ENCODE measurements around the gene CFHR4.
"Not testable (repeated sequence)": the region's sequence is repeated elsewhere in the genome, so short reads cannot be mapped to it uniquely, and the experiment has no call there.

The CFHR4 gene

DNA sequence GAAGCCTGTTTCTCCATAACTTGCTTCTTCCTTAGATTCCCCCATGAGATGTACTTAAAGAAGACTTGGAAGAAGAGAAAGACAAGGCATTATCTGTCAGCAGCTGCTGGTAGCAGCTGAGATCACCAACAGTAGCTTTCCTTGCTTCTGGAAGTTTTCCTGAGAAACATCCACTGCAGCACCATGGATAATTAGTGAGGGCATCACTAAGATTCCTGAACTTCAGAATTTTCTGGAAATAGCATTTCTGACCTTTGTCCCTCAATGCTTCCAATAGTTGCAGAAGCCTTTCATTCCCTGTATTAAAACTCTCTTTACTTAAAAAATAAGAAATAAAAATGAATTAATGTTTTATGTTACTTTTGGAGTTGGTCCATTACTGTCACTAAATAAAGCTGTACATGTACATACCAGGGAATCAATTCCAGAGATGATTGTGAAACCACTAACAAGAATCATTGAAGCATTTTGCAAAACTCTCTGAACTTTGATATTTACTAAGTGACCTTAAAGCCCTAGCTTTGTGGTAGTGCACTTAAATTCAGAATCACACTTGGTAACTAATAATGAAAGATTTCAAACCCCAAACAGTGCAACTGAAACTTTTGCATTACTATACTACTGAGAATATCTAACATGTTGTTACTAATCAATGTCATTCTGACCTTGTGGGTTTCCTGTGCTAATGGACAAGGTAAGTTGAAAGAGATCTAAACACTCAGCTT is at the start of gene CFHR4:
Gene CFHR4 (plus strand): TSS at position 538 of the 725 bp plus-strand sequence. CDS start 99 bp downstream, at position 637.
- no peak for DNase-seq (ENCODE audit: low read depth in 1 of 2, low spot score in 1 of 2)

DNA sequence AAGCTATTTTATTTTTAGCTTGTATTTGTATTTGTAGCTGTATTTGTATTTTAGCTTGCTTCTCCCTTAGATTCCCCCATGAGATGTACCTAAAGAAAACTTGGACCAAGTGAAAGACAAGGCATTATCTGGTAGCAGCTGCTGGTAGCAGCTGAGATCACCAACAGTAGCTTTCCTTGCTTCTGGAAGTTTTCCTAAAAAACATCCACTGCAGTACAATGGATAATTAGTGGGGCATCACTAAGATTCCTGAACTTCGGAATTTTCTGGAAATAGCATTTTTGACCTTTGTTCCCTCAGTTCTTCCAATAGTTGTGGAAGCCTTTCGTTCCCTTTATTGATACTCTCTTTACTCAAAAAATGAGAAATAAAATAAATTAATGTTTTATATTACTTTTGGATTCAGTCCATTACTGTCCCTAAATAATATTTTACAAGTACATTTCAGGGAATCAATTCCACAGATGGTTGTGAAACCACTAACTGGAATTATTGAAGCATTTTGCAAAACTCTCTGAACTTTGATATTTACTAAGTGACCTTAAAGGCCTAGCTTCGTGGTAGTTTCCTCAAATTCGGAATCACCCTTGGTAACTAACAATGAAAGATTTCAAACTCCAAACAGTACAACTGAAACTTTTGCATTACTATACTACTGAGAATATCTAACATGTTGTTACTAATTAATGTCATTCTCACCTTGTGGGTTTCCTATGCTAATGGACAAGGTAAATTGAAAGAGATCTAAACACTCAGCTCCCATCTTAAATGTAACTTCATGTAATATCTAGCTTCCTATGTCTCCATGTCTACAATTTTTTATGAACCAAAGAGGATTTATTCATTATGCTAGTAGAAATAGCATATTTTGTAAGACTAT is 38.0 kb upstream of the CFHR4 start:
- not testable (repeated sequence) for DNase-seq (ENCODE audit: low read depth in 1 of 2, low spot score in 1 of 2)

DNA sequence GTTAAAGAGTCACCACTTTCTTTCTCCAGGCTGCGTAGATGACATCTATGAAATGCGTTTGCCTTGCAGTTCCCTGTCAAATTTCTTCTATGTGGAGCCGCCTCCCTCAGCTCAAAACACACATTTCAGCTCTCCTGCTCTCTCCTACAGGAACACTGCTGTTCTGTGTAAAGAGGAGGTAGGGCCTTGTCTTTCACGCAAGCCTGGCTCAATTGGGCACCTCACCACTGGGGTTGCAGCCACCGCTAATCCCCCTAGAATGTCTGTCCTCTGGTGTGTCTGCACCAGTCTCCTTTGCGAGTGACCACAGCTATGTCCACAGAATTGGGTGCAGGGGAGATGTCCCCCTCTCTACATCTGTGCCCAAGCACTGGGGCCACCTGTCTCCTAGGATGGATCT is 31.8 kb upstream of the CFHR4 start:
- DNase-seq (ENCODE audit: low read depth in 1 of 2, low spot score in 1 of 2): no peak

DNA sequence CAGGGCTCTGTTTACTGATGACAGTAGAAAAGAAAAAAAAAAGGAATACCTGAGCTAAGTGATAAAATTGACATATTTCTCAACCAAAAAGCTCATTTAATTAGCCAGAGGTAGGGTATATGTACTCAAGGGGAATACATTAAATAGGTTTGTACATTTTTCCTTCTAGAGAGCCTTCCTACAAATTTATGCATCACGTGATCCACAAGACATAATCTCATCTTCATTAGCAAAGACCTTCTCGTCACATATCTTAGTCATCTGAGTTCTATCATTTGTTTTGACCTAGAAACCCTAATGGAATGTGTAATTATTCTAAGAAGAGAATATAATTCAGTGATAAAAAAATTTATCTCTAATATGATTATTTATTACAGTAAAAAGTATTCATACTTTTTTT is 30.7 kb upstream of the CFHR4 start:
- DNase-seq (ENCODE audit: low read depth in 1 of 2, low spot score in 1 of 2): no peak

DNA sequence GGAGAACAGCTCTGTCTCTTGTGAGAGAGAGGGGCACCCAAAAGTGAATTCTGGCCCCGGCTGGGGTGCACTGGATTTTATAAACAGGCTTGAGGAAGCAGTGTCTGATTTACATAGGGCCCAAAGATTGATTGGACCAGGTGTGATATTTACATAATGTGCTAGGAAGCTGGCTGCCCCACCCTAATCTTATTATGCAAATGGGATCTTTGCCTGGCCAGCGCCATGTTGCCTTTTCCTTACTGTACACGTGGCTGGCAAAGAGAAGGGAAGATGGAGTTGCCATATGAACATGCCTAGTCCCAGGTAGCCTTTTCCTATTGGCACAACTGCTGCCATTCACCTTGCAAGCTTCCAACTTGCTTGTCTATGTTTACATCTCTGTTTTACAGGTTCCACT is 29.0 kb upstream of the CFHR4 start:
- no peak for DNase-seq (ENCODE audit: low read depth in 1 of 2, low spot score in 1 of 2)

DNA sequence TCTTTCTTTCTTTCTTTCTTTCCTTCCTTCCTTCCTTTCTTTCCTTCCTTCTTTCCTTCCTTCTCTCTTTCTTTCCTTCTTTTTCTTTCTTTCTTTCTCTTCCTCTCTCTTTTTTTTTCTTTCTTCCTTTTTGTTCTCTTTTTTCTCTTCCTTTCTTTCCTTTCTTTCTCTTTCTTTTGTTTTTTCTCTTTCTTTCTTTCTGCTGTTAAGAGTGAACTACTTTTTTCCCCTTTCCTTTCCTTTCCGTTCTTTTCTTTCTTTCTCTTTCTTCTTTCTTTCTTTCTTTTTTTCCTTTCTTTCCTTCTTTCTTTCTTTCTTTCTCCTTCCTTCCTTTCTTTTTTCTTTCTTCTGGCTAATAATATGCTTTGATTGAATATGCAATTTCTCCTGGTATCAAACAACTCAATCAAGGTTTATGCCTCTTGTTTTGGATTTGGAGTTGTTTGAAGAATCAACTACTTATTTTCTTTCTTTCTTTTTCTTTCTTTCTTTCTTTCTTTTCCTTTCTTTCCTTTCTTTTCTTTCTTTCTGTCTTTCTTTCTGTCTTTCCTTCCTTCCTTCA is 27.4 kb upstream of the CFHR4 start:
- DNase-seq (ENCODE audit: low read depth in 1 of 2, low spot score in 1 of 2): no peak

DNA sequence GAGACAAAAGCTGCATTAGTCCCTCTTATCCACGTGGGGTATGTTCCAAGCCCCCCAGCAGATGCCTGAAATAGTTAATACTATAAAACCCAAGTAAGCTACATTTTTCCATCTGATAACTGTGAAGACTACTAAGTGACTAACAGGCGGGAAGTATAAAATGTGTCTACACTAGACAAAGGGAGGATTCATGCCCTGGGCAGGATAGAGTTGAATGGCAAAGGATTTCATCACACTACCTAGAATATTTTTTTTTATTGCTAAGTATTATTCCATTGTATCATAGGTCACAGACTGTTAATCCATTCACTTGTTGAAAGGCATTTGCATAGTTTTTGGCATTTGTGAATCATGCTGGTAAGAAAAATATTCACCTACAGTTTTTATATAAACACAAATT is 26.4 kb upstream of the CFHR4 start:
- DNase-seq (ENCODE audit: low read depth in 1 of 2, low spot score in 1 of 2): no peak

DNA sequence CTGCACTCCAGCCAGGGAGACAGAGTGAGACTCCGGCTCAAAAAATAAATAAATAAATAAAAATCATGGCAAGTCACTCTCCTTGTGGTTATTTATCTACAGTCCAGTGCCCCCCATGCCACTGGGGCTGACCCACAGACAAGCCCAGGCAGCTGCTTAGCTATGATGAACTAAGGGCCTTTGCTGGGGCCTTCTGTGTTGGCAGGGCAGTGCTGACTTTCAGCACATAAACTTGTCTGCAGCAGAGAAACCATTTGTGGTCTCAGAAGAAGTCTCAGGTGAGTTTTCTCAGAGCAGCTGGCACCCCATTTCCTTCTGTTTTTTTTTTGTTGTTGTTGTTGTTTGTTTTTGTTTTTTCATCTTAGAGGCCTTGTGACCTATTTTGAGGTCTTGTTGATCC is 20.9 kb upstream of the CFHR4 start:
- no peak for DNase-seq (ENCODE audit: low read depth in 1 of 2, low spot score in 1 of 2)

DNA sequence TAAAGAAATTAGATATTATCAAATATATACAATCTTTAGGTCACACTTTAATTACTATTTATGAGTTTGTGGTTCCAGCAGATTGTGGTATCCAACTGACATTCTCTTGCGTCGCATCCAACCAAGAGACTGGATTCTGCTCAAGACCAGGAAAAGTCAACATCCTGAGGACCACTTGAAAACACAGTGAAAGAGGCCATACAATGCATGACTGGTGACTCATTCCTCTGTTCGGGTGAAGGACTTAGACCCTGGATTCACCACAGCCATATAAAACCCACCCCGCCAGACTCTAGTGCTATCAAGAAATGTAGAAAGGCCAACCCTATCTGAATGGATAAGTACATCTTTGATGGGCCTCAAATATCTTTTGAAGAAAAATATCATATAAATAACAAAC is 14.5 kb upstream of the CFHR4 start:
- no peak for DNase-seq (ENCODE audit: low read depth in 1 of 2, low spot score in 1 of 2)

DNA sequence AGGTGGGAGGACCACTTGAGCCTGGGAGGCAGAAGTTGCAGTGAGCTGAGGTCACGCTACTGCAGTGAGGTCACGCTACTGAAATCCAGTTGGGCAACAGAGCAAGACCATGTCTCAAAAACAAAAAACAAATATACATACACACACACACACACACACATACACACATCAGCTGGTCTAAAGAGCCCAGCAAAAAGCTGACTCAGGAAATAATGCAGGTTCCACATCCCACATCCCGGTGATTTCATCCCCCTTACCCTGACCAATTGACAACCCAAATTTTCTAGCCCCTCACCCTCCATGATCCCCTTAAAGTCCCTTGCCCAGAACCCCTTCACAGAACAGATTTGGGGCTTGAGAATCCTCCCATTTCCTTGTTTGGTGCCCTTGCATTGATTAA is 11.9 kb upstream of the CFHR4 start:
- no peak for DNase-seq (ENCODE audit: low read depth in 1 of 2, low spot score in 1 of 2)

DNA sequence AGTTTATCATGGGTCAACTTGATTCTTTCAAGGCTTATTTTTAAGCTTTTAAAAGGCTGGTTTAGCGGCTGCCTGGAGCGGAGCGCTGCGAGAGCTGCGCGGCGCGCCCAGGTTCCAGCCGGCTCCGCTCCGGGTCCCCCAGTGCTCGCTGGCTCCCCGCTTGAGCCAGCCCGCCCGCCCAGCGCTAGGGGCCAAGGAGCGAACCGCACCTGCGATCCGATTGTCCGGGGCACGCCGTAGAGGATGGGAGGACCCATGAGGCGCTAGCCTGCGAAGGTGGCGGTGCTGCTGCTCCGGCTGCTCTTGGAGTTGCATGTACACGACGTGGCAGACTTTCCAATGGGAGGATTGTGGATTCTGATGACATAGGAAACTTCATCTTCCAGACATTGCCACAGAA is 9.9 kb upstream of the CFHR4 start:
- DNase-seq (ENCODE audit: low read depth in 1 of 2, low spot score in 1 of 2): no peak

DNA sequence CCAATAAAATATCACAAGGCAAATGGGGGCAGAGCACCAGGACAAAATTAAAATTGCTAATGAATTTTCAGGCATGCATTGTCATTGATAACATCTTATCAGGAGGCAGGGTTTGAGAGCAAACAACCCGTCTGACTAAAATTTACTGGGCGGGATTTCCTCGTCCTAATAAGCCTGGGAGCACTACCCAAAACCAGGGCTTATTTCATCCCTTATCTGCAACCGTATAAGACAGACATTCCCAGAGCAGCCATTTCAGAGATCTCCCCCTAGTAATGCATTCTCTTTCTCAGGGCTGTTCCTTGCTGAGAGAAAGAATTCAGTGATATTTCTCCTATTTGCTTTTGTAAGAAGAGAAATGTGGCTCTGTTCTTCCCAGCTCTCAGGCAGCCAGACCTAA is 1.3 kb upstream of the CFHR4 start:
- DNase-seq (ENCODE audit: low read depth in 1 of 2, low spot score in 1 of 2): not testable (repeated sequence)

DNA sequence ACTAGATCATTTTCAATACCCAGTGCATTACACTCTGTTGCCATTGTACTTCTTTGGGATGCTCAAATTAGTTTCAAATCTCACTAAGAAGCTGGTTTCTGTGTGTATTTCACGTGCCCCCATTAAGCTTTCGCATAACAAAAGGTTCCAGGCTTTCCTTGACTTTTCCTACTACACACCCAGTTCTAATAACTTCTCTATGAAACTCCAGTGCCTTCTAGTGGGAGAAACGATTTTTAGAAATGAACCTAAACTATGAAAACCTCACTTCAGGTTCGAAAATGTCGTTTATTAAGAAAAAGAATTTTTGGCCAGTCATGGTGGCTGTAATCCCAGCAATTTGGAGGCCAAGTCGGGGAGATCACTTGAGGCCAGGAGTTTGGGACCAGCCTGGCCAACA is 2.8 kb downstream of the CFHR4 start:
- DNase-seq (ENCODE audit: low read depth in 1 of 2, low spot score in 1 of 2): no peak

DNA sequence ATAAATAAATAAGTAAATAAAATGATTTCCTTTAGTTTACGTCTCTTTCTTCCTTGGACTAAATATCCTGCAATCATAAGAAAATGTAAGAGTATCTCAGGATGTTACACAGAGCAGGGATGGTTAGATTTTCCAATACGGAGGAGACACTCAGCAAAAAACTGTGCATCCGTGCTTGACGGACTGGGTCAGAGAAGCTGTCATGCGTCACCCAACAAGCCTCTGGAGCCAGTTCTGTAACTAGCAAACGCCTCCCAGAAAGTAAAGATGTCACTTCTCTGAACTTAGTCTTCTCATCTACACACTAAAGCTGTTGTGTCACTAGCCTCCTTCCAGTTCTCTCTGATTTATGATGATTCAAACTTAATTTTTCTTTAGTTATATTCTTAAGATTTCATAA is 3.4 kb downstream of the CFHR4 start:
- no peak for DNase-seq (ENCODE audit: low read depth in 1 of 2, low spot score in 1 of 2)

DNA sequence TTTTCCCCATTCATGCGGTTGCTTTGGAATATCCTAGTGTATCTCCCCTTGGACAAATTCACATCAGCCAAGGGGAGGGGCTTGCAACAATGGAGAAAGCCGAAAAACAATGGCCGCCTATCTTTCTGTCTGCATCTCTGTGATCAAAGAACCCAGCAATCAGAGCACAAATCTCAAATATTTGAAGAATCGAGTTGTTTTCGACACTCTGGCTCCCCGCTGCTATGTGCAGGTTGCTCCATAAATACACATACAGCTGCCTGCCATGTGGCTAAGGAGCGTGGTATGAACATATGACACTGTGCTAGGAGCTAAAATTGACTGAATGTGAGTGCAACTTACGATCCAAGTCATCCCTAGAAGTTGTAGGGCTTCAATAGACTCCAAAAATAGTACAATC is 8.5 kb downstream of the CFHR4 start:
- no peak for DNase-seq (ENCODE audit: low read depth in 1 of 2, low spot score in 1 of 2)

DNA sequence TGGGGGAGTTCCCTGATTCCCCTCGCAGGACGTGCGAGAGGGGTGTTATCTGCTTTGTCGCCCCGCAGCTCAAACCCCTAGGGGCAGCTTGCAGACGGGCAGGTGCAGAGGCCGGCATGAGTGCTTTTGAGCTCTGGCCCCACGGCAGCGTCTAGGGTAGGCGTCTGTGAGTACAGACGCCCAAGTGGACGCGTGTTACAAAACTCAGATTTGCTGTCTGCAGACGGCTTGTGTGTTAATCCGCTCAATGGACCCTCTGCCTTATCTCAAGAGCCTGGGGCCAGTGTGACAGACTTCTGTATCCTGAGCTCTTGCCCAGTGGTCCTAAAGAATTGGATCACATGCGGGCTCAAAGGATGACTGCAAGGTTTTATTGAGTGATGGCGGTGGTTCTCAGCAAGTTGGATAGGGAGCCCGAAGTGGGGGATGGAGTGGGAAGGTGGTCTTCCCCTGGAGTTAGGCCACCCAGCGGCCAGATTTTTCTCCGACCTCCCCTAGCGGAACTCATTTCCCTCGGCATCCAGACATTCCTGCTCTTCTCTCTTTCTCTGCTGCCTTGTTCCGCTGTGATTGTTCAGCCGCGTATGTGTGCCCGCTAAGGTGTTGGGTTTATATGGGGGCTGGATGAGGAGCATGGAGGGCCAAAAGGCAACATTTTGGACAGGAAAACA is 9.4 kb downstream of the CFHR4 start:
- no peak for DNase-seq (ENCODE audit: low read depth in 1 of 2, low spot score in 1 of 2)

DNA sequence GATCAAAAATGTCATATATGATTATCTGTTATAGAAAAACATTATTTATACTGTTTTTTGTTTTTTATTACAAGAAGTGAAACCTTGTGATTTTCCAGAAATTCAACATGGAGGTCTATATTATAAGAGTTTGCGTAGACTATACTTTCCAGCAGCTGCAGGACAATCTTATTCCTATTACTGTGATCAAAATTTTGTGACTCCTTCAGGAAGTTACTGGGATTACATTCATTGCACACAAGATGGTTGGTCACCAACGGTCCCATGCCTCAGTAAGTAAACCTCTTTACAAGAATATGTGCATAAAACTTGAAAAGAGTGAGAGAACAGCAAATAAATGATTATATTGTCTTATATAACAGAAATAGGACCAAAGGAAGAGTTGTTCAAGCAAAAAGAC is 14.5 kb downstream of the CFHR4 start:
- no peak for DNase-seq (ENCODE audit: low read depth in 1 of 2, low spot score in 1 of 2)

DNA sequence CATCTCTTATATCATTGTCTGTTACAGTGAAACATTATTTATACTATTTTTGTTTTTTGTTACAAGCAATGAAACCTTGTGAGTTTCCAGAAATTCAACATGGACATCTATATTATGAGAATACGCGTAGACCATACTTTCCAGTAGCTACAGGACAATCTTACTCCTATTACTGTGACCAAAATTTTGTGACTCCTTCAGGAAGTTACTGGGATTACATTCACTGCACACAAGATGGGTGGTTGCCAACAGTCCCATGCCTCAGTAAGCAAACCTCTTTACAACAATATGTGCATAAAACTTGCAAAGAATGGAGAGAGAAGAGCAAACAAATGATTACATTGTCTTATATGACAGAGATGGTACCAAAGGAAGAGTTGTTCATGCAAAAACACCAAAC is 22.4 kb downstream of the CFHR4 start:
- DNase-seq (ENCODE audit: low read depth in 1 of 2, low spot score in 1 of 2): no peak

DNA sequence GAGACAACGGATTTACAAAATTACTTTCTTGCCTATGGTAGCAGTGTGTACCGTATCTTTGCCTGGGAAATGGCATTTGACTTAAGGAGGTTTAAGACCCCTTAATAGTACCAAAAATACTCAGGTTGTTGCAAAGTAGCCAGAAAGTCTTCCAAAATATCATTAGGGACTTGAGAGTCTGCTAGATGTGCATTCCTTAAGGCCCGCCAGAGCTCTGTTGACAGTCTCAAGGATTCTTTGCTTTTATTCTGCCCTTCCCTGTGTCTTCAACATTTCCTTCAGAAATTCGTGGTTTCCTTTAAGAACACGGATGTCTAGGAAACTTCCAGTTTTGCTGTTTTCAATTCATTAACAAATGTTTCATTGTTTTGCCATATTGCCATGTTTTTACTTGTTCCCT is 24.4 kb downstream of the CFHR4 start:
- not testable (repeated sequence) for DNase-seq (ENCODE audit: low read depth in 1 of 2, low spot score in 1 of 2)

DNA sequence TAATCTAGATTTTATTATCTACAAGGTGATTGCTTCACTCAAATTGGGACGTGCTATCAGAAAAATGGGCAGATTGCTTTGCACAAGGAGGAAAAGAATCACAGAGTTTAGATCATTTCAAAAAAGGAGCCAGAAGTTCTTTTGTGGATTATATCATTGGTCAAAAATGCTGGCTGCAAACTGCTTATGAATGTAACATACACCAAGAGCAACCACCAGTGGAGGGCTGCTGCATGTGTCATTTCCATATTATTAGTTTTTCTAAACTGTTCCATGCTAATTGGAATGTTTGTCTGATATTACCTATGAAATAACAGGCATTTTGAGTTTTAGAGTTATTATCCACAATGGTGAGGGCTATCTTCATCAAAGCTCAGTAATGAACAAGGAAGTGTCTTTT is 39.0 kb downstream of the CFHR4 start:
- DNase-seq (ENCODE audit: low read depth in 1 of 2, low spot score in 1 of 2): not testable (repeated sequence)

DNA sequence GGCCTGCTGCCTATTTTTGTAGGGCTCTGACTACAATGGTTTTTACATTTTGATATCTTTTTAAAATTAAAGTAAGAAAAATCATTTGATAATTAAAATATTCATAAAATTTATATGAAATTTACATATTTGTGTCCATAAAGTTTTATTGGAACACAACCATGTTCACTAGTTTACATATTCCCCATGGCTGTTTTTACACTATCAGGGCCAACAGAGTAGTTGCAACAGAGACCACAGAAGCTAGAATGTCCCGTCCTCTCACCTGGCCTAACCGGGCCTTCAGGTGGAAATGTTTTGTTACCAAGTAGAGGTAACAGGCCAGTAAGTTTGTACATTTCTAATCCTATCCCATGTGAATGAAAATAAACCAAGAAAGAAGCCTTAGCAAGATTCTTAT is 45.0 kb downstream of the CFHR4 start:
- DNase-seq (ENCODE audit: low read depth in 1 of 2, low spot score in 1 of 2): not testable (repeated sequence)

All from activated CD4-positive, alpha-beta T cell treated with anti-CD3 and anti-CD28 coated beads, Interleukin-2, amount 50 U/mL, for 24 hours (primary cell).